Endothelial cell of umbilical vein (primary cell): ENCODE results near the gene CHMP4B. TPM values are rescaled to one million over a fixed set of nuclear protein-coding genes. Genes with fewer than 3 reads are reported as not detected.

Experiments used
- BruUV-seq: library from RNA; stranded (reverse); fragments of 400-500 nt; replicated peaks from 2 replicates; lab custom pipeline; 2021; lab: Mats Ljungman, UMichigan
- CTCF ChIA-PET: fragments of 300-600, 350-600 bp; sonication (Branson Sonifier 250); formaldehyde crosslinking; loops from one replicate; lab custom pipeline; 2021; ENCODE audit warnings: antibody characterized with exemption, inconsistent platforms; lab: Charles Lee
- POLR2A ChIA-PET: fragments of 300-600, 350-600 bp; sonication (Branson Sonifier 250); formaldehyde crosslinking; loops from one replicate; lab custom pipeline; 2021; ENCODE audit warnings: antibody characterized with exemption, inconsistent platforms; lab: Charles Lee
- DNase-seq: peaks from one replicate; pipeline ENCODE4 v3.0.0-alpha.2; 2011; ENCODE audit warnings: low read depth, low spot score
- FAIRE-seq: peaks from 2 replicates; lab custom pipeline; 2011; peaks lifted over from hg19 to GRCh38; lab: Jason Lieb, UNC
- H2AFZ ChIP-seq: 2 replicates; pipeline ENCODE4 v1.6.0; 2012; ENCODE audit warnings: low read depth, low read length, control low read depth, inconsistent platforms
- H3K27ac ChIP-seq: 2 replicates; pipeline ENCODE4 v1.5.1; 2011; ENCODE audit warnings: low read depth, mild to moderate bottlenecking, control low read depth, low read length, moderate library complexity; ENCODE audit not compliant: insufficient read depth
- H3K27me3 ChIP-seq, 2 experiments: 2 replicates each; pipeline versions ENCODE4 v1.6.0 to v1.6.1; 2011; ENCODE audit warnings: low read length in 2 of 2, mixed read lengths in 1 of 2; ENCODE audit not compliant: control insufficient read depth in 2 of 2, insufficient read depth in 2 of 2
- H3K36me3 ChIP-seq, 2 experiments: 2 replicates in 1 of 2; 3 replicates in 1 of 2; pipeline ENCODE4 v1.5.1; 2011; ENCODE audit warnings: low read length in 2 of 2, mild to moderate bottlenecking in 1 of 2, moderate library complexity in 1 of 2; ENCODE audit not compliant: control insufficient read depth in 2 of 2, insufficient read depth in 2 of 2; ENCODE audit errors: extremely low read depth in 1 of 2
- H3K4me1 ChIP-seq: 3 replicates; pipeline ENCODE4 v1.5.1; 2011; ENCODE audit warnings: mild to moderate bottlenecking, low read length; ENCODE audit not compliant: control insufficient read depth, insufficient read depth; ENCODE audit errors: extremely low read depth
- H3K4me2 ChIP-seq: 2 replicates; pipeline ENCODE4 v1.6.1; 2011; ENCODE audit warnings: low read length, control low read depth, mixed read lengths; ENCODE audit not compliant: insufficient read depth
- H3K4me3 ChIP-seq, 3 experiments: fragments of 200-600 bp in 1 of 3; sonication (generic), shearing (Covaris generic) in 1 of 3; replicated peaks in 1 of 3; 2 replicates each; pipeline ENCODE4 v1.5.1; 2011 to 2016; ENCODE audit warnings: control low read depth in 3 of 3, low read length in 3 of 3, mild to moderate bottlenecking in 2 of 3, inconsistent platforms in 1 of 3, low read depth in 1 of 3, moderate library complexity in 1 of 3; ENCODE audit not compliant: insufficient read depth in 1 of 3
- H3K79me2 ChIP-seq: 2 replicates; pipeline ENCODE4 v1.6.0; 2012; ENCODE audit warnings: low read length, inconsistent platforms; ENCODE audit not compliant: control insufficient read depth, insufficient read depth
- H3K9ac ChIP-seq: replicated peaks from 2 replicates; pipeline ENCODE3; 2011; ENCODE audit warnings: low read length, control low read depth; ENCODE audit not compliant: insufficient read depth; ENCODE audit errors: extremely low read depth
- H3K9me1 ChIP-seq: replicated peaks from 3 replicates; pipeline ENCODE4 v1.6.0; 2011; ENCODE audit warnings: mild to moderate bottlenecking, low read length; ENCODE audit not compliant: control insufficient read depth, insufficient read depth; ENCODE audit errors: extremely low read depth
- H3K9me3 ChIP-seq: replicated peaks from 2 replicates; pipeline ENCODE4 v1.5.1; 2012; ENCODE audit warnings: low read length, inconsistent platforms; ENCODE audit not compliant: control insufficient read depth, insufficient read depth
- H4K20me1 ChIP-seq: replicated peaks from 2 replicates; pipeline ENCODE3; 2011; ENCODE audit warnings: mild to moderate bottlenecking, low read length; ENCODE audit not compliant: control insufficient read depth, insufficient read depth; ENCODE audit errors: extremely low read depth
- CTCF ChIP-seq, 2 donors: IDR thresholded peaks; 1 replicate in 1 of 2; 2 replicates in 1 of 2; pipeline ENCODE4 v1.5.1; 2011; ENCODE audit warnings: low read length in 2 of 2, mild to moderate bottlenecking in 2 of 2, moderate library complexity in 2 of 2, control low read depth in 1 of 2, inconsistent platforms in 1 of 2, low read depth in 1 of 2; ENCODE audit not compliant: insufficient read depth in 1 of 2; ENCODE audit errors: extremely low read depth in 1 of 2
- EZH2 ChIP-seq: IDR thresholded peaks from 2 replicates; pipeline ENCODE4 v1.6.1; 2012; ENCODE audit warnings: borderline replicate concordance, low read depth, mild to moderate bottlenecking, moderate library complexity, low read length, inconsistent platforms; ENCODE audit not compliant: severe bottlenecking
- FOS ChIP-seq: IDR thresholded peaks from 2 replicates; pipeline ENCODE4 v1.6.1; 2011; ENCODE audit warnings: mild to moderate bottlenecking, low read length, moderate library complexity, borderline replicate concordance; ENCODE audit not compliant: insufficient read depth
- JUN ChIP-seq: IDR thresholded peaks from 2 replicates; pipeline ENCODE4 v1.6.1; 2011; ENCODE audit warnings: borderline replicate concordance, low read depth; ENCODE audit not compliant: insufficient read length, insufficient read depth
- POLR2A ChIP-seq: IDR thresholded peaks from 2 replicates; pipeline ENCODE4 v1.6.1; 2012; ENCODE audit warnings: low read depth, mild to moderate bottlenecking, control low read depth, low read length
- POLR2AphosphoS5 ChIP-seq: IDR thresholded peaks from 2 replicates; pipeline ENCODE4 v1.6.1; 2012; ENCODE audit warnings: low read depth, mild to moderate bottlenecking, control low read depth, low read length, moderate library complexity; ENCODE audit not compliant: insufficient read depth
- dilution Hi-C: fragments of 300-500 bp; cut with MboI; formaldehyde crosslinking; loops from one replicate; pipeline ENCODE4 v1.15.0; 2019; ENCODE audit warnings: low sequenced_read_pairs; ENCODE audit not compliant: extremely low pct_ligation_motif_present
- intact Hi-C: fragments of 100-400 bp; cut with micrococcal nuclease; formaldehyde crosslinking; loops from one replicate; pipeline ENCODE4 v1.10.0; 2022
- polyA plus RNA-seq, 4 experiments: library from polyadenylated mRNA; depleted of rRNA in 3 of 4; stranded (reverse) in 3 of 4; unstranded in 1 of 4; fragments of >200 nt; gene quantifications; 2 replicates each; pipeline versions ENCODE4 v1.2.1 to v1.2.3, GENCODE V29; 2011 to 2012; ENCODE audit warnings: missing spikeins in 1 of 4
- total RNA-seq: library from RNA; stranded (reverse); gene quantifications from 2 replicates; pipeline ENCODE4 v1.2.3, GENCODE V29; 2021

CHMP4B gene
- total and polyA plus RNA-seq, 2 donors (not counting 3 experiments of a cell fraction or from before 2014, with no cell fraction given): 64.7 to 112 TPM

DNA sequence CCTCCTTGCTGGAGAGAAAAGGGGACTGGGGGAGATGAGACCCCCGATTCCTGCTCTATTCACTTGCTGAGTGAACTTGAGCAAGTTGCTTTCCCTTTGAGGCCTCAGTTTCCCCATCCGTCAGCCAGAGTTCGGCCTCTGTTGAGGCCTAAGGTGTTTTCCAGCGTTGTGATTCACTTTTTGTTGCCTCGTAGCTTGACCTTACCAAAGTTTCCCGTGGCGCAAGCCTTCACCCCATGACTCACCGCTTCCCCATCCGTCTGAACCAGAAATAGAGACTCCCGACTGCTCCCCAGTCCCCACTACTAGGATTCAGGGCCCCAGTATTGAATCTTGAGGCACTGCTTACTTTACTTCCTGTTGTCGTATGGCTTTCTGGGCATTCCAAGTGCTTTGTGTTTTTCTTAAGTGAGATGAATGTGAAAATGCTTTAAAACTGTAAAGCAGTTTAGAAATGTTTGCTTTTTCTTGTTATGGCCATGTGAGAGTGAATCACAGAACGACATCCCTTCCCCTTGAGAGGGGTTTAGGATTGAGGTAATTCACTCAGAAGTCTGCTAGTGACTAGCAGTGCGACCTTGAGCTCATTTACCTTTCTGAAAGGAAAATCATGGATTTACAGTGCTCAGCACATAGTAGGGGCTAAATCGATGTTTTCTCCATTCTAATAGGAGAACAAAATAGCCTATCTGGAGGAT, 1.2 kb downstream of the CHMP4B start:
- ChIA-PET CTCF (interaction anchor here (1.0 to 4.0 kb wide), 8 partner anchors 15 to 103 kb away, joined by 3 to 14 read pairs (median 6); partner anchors contain the start of gene ZNF341), POLR2A (interaction anchor here (0.6 to 1.8 kb wide), 5 partner anchors 11 to 300 kb away, joined by 3 to 5 read pairs (median 4); partner anchors contain the start of genes EIF2S2 and RALY)
- dilution Hi-C loops: no loop called here
- peak overlapping the region; percentile 60 to 86 (median 83) for H3K4me3 ChIP-seq
- peaks cover 16% of the 10 kb centered on the region for H4K20me1 ChIP-seq
- peaks cover 23% of the 10 kb centered on the region for H3K4me1 ChIP-seq
- H3K79me2 ChIP-seq: peaks cover 57% of the 10 kb centered on the region
- H3K9me3 ChIP-seq: no peaks in the 10 kb centered on the region
- TSS peak; percentile 55 for BruUV-seq
- H3K27me3 ChIP-seq: no peaks in the 10 kb centered on the region
- intact Hi-C loops: loop anchor here (1.0 kb wide), 1 partner anchor 47 kb away; no protein-coding TSS in a partner anchor
- peak overlapping the region; percentile 91 for H3K4me2 ChIP-seq
- peak overlapping the region; percentile 96 for H3K27ac ChIP-seq
- peak overlapping the region; percentile 98 for H3K9ac ChIP-seq
- DNase-seq (peak; percentile 93), FAIRE-seq (peak; percentile 88)
- no peak overlapping the region for H2AFZ ChIP-seq
- H3K36me3 ChIP-seq: peaks cover 0 to 3% of the 10 kb centered on the region in 2 experiments
- peaks cover 2% of the 10 kb centered on the region for H3K9me1 ChIP-seq
- no peak for TF ChIP-seq POLR2A
- TF ChIP-seq FOS: peak; percentile 95
- peak; percentile 78 for TF ChIP-seq JUN
- no peak for TF ChIP-seq CTCF (IDR thresholded peaks at IDR 0.05; ENCODE audit: extremely low read depth in 1 of 2, insufficient read depth in 1 of 2, low read depth in 1 of 2, low read length in 2 of 2)
- peak; percentile 57 for TF ChIP-seq POLR2AphosphoS5
- no peak for TF ChIP-seq EZH2
